K562 (cell line): ENCODE data around the gene LDLRAD3. TPM values are rescaled to one million over a fixed set of nuclear protein-coding genes. Genes with fewer than 3 reads are reported as not detected.

Experiments
- ATAC-seq: fragments of 200-7000 bp; cut with Tn5 transposase; 3 replicates; pipeline ENCODE4 v1.9.1; 2020; ENCODE audit warnings: moderate library complexity
- BruUV-seq: library from RNA; stranded (reverse); fragments of 400-500 nt; replicated peaks from 2 replicates; lab custom pipeline; 2021; lab: Mats Ljungman, UMichigan
- CTCF ChIA-PET: fragments of 300-600 bp; formaldehyde crosslinking; extraction: SDS; loops from one replicate; lab custom pipeline; 2021; ENCODE audit warnings: low intra/inter-chr PET ratio; lab: Yijun Ruan, JAX
- POLR2A ChIA-PET: fragments of 300-600, 350-650 bp; sonication (Branson Sonifier 250); formaldehyde crosslinking; extraction: SDS; loops from one replicate; lab custom pipeline; 2021; ENCODE audit warnings: antibody characterized with exemption, inconsistent platforms; lab: Yijun Ruan, JAX
- DNase-seq, 4 experiments: peaks; one replicate each; pipeline versions ENCODE4 v3.0.0 to v3.0.0-alpha.2; 2011 to 2018; ENCODE audit warnings: low spot score in 3 of 4, mixed read lengths in 3 of 4; ENCODE audit errors: extremely low read depth in 1 of 4
- FAIRE-seq: peaks from 2 replicates; lab custom pipeline; 2011; peaks lifted over from hg19 to GRCh38; lab: Jason Lieb, UNC
- H2AFZ ChIP-seq: 2 replicates; pipeline ENCODE4 v1.6.0; 2011; ENCODE audit warnings: low read depth, low read length, control low read depth, inconsistent platforms
- H3K27ac ChIP-seq: fragments of 200-600 bp; 3 replicates; pipeline ENCODE4 v1.8.0; 2011; ENCODE audit warnings: low read depth, mild to moderate bottlenecking, control low read depth, inconsistent platforms, low read length, moderate library complexity, mixed read lengths; ENCODE audit errors: extremely low read depth
- H3K27me3 ChIP-seq, 2 experiments: fragments of 300-600 bp in 1 of 2; 2 replicates in 1 of 2; 3 replicates in 1 of 2; pipeline versions ENCODE4 v1.6.0 to v1.8.0; 2011; ENCODE audit warnings: inconsistent platforms in 2 of 2, low read length in 2 of 2, mild to moderate bottlenecking in 1 of 2, mixed read lengths in 1 of 2, moderate library complexity in 1 of 2; ENCODE audit not compliant: control insufficient read depth in 2 of 2, insufficient read depth in 2 of 2
- H3K36me3 ChIP-seq: fragments of 300-600 bp; 3 replicates; pipeline ENCODE4 v1.8.0; 2011; ENCODE audit warnings: mild to moderate bottlenecking, low read length, inconsistent platforms; ENCODE audit not compliant: control insufficient read depth, insufficient read depth
- H3K4me1 ChIP-seq, 2 experiments: fragments of 200-600 bp in 1 of 2; replicated peaks in 1 of 2; 2 replicates in 1 of 2; 3 replicates in 1 of 2; pipeline versions ENCODE4 v1.5.1 to v1.8.0; 2011; ENCODE audit warnings: inconsistent platforms in 2 of 2, low read length in 2 of 2, mild to moderate bottlenecking in 1 of 2, mixed read lengths in 1 of 2, moderate library complexity in 1 of 2; ENCODE audit not compliant: control insufficient read depth in 2 of 2, insufficient read depth in 2 of 2
- H3K4me2 ChIP-seq: 2 replicates; pipeline ENCODE4 v1.6.1; 2011; ENCODE audit warnings: low read length, control low read depth, inconsistent platforms, mixed read lengths; ENCODE audit not compliant: insufficient read depth
- H3K4me3 ChIP-seq: fragments of 200-600 bp; sonication (generic), shearing (Covaris generic); 2 replicates; pipeline ENCODE4 v1.5.1; 2016; ENCODE audit warnings: control low read depth, inconsistent platforms
- H3K79me2 ChIP-seq: fragments of 200-600 bp; 3 replicates; pipeline ENCODE4 v1.8.0; 2011; ENCODE audit warnings: low read length, inconsistent platforms; ENCODE audit not compliant: control insufficient read depth, insufficient read depth
- H3K9ac ChIP-seq, 2 experiments: 2 replicates each; pipeline versions ENCODE4 v1.6.0 to v1.6.1; 2011; ENCODE audit warnings: low read depth in 2 of 2, low read length in 2 of 2, control low read depth in 1 of 2, inconsistent platforms in 1 of 2, mild to moderate bottlenecking in 1 of 2, mixed read lengths in 1 of 2; ENCODE audit not compliant: insufficient read depth in 1 of 2
- H3K9me1 ChIP-seq: one replicate; pipeline ENCODE4 v1.6.0; 2011; ENCODE audit warnings: inconsistent platforms, mild to moderate bottlenecking, low read length, moderate library complexity; ENCODE audit not compliant: control insufficient read depth, insufficient read depth
- H3K9me3 ChIP-seq: replicated peaks from 2 replicates; pipeline ENCODE4 v1.5.1; 2011; ENCODE audit warnings: low read depth, low read length, inconsistent platforms; ENCODE audit not compliant: control insufficient read depth, insufficient read depth
- H4K20me1 ChIP-seq: replicated peaks from 2 replicates; pipeline ENCODE4 v1.6.1; 2011; ENCODE audit warnings: low read length, inconsistent platforms, mixed read lengths; ENCODE audit not compliant: control insufficient read depth, insufficient read depth
- ARID1B ChIP-seq: fragments of 450-650 bp; IDR thresholded peaks from 2 replicates; pipeline ENCODE4 v1.6.1; 2016; ENCODE audit warnings: antibody characterized with exemption, mild to moderate bottlenecking, inconsistent platforms
- ARID2 ChIP-seq: fragments of 450-650 bp; IDR thresholded peaks from 2 replicates; pipeline ENCODE4 v1.6.1; 2017; ENCODE audit warnings: antibody characterized with exemption, mild to moderate bottlenecking
- CBX2 ChIP-seq: fragments of 200-600 bp; sonication (generic); IDR thresholded peaks from one replicate; pipeline ENCODE4 v1.6.1; 2012; ENCODE audit warnings: mild to moderate bottlenecking, low read length, inconsistent platforms; ENCODE audit not compliant: insufficient read depth, poor library complexity, severe bottlenecking
- CHD4 ChIP-seq: fragments of 200-600 bp; sonication (generic); IDR thresholded peaks from 3 replicates; pipeline ENCODE4 v1.6.1; 2012; ENCODE audit warnings: low read depth, mild to moderate bottlenecking, mixed read lengths, low read length, inconsistent platforms; ENCODE audit not compliant: insufficient read depth, insufficient replicate concordance, poor library complexity, severe bottlenecking
- CXXC5 ChIP-seq: fragments of 250-450 bp; sonication (Bioruptor Pico); IDR thresholded peaks from 2 replicates; pipeline ENCODE4 v1.8.0; 2022; ENCODE audit warnings: inconsistent platforms, mild to moderate bottlenecking, moderate library complexity
- ELF2 ChIP-seq: fragments of 250-450 bp; sonication (Bioruptor Pico); IDR thresholded peaks from 2 replicates; pipeline ENCODE4 v1.5.0; 2021; ENCODE audit warnings: mild to moderate bottlenecking
- ETS2 ChIP-seq: IDR thresholded peaks from 2 replicates; pipeline ENCODE4 v1.6.1; 2016; ENCODE audit warnings: borderline replicate concordance, missing genetic modification characterization, mild to moderate bottlenecking, moderate library complexity, missing compliant biosample characterization; ENCODE audit not compliant: poor library complexity, severe bottlenecking
- FOXJ2 ChIP-seq: fragments of 200-800 bp; sonication (Bioruptor generic); IDR thresholded peaks from 2 replicates; pipeline ENCODE4 v1.6.1; 2016; ENCODE audit warnings: missing genetic modification characterization, missing compliant biosample characterization
- HNRNPK ChIP-seq: fragments of 200-400 bp; formaldehyde crosslinking; IDR thresholded peaks from one replicate; pipeline ENCODE4 v1.6.1; 2018; ENCODE audit warnings: mild to moderate bottlenecking, low read depth, low read length; ENCODE audit not compliant: poor library complexity, severe bottlenecking
- MIER1 ChIP-seq: fragments of 450-650 bp; IDR thresholded peaks from 2 replicates; pipeline ENCODE4 v1.6.1; 2016; ENCODE audit warnings: antibody characterized with exemption, mild to moderate bottlenecking, low read depth
- PYGO2 ChIP-seq: fragments of 450-650 bp; IDR thresholded peaks from 2 replicates; pipeline ENCODE4 v1.6.1; 2016; ENCODE audit warnings: mild to moderate bottlenecking, missing genetic modification characterization, moderate library complexity, missing compliant biosample characterization
- SRF ChIP-seq, 2 experiments: fragments of 250-450, 450-650 bp in 1 of 2; sonication (Bioruptor Pico) in 1 of 2; sonication (generic) in 1 of 2; formaldehyde crosslinking; IDR thresholded peaks; 2 replicates each; pipeline versions ENCODE4 v1.5.0 to v1.5.1; 2020 to 2022; ENCODE audit warnings: mild to moderate bottlenecking in 1 of 2, missing genetic modification reagents in 1 of 2
- ZC3H8 ChIP-seq: fragments of 450-650 bp; IDR thresholded peaks from 2 replicates; pipeline ENCODE4 v1.6.1; 2017
- ZNF347 ChIP-seq: fragments of 450-650 bp; formaldehyde crosslinking; IDR thresholded peaks from 2 replicates; pipeline ENCODE4 v1.4.0; 2020; ENCODE audit warnings: low read depth, mild to moderate bottlenecking, moderate library complexity
- WGBS: fragments of 100-300 bp; shearing (Covaris generic); methylation state at CpG from one replicate; pipeline ENCODE4 v1.1.6; 2016; ENCODE audit warnings: low coverage, mixed read lengths; ENCODE audit not compliant: insufficient coverage; ENCODE audit errors: missing lambda C conversion rate; 5-methylcytosine and 5-hydroxymethylcytosine counted together
- in situ Hi-C: fragments of 300-500 bp; cut with MboI; formaldehyde crosslinking; loops from 4 replicates; pipeline ENCODE4 v1.15.0; 2018; ENCODE audit warnings: inconsistent platforms, mixed read lengths
- intact Hi-C: fragments of 100-400 bp; cut with micrococcal nuclease; formaldehyde crosslinking; loops from 2 replicates; pipeline ENCODE4 v1.14.2; 2022
- polyA plus RNA-seq, 8 experiments: library from polyadenylated mRNA; depleted of rRNA in 4 of 8; stranded (reverse) in 5 of 8; unstranded in 3 of 8; fragments of >200 nt; fragmentation: Nextera tagmentation in 2 of 8; fragmentation: Illumina TruSeq in 1 of 8; extraction: Ambion mirVana in 2 of 8; extraction: Trizol in 1 of 8; gene quantifications; 2 replicates each; pipeline versions ENCODE4 v1.2.1 to v1.2.3, GENCODE V29; 2011 to 2014; ENCODE audit warnings: inconsistent platforms in 1 of 8, missing spikeins in 1 of 8
- total RNA-seq, 7 experiments: library from RNA; depleted of rRNA in 6 of 7; stranded (reverse); fragments of >200 nt in 6 of 7; fragmentation: Illumina TruSeq in 2 of 7; extraction: Trizol in 2 of 7; gene quantifications; 2 replicates each; pipeline versions ENCODE4 v1.2.1 to v1.2.3, GENCODE V29; 2011 to 2021; ENCODE audit warnings: low replicate concordance in 1 of 7
- TF ChIP-seq, protein P1 (sequence below): fragments of 450-650 bp; IDR thresholded peaks from 2 replicates; pipeline ENCODE4 v1.6.1; 2018; ENCODE audit warnings: mild to moderate bottlenecking, low read depth; ENCODE audit not compliant: partially characterized antibody

Gene LDLRAD3
- total and polyA plus RNA-seq, 9 of the 15 experiments (the other 6 are each of a cell fraction or from before 2014, with no cell fraction given): 0.73 to 7.2 (median 3.5) TPM

- no peak for TF ChIP-seq PYGO2 (tag)
Observed at GRCh38 chr11:36210529-36210928, 266.7 kb downstream of the LDLRAD3 start (continued).

DNA sequence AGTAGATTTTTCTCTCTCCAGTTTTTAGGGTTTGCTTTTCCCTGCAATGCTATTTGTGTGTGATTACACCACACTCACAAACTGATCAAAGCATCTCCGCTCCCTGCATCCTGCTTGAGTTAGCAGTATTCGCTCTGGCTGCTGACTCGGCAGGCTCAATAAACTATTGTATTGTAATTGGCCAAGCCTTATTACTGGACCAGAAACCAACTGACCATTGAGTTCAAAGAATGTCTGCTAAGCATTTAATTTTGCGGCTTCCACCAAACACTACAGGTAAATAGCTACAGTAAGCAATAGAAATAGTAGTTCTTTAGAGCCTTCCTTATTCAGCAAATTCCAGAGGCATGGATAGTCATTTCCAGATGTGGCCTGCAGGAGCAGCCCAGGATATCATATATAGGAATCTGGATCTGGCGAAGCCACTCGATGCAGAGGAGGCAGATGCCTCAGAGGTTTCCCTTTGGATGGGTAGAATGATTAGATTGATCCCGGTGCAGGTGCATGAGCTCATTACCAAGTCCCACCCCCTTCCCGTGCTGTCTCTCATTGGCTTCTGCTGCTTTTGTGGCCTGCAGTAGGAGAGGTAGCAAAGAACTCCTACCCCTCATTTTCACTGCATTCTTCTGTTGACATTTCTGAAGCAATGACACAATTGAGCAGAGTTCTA is 268.0 kb downstream of the LDLRAD3 start:
- TF ChIP-seq CBX2 (no peak), ZNF347 (CRISPR knock-in tag) (no peak), HNRNPK (no peak), CXXC5 (CRISPR knock-in tag) (no peak), ARID1B (no peak), MIER1 (no peak), FOXJ2 (tag) (no peak), SRF (CRISPR knock-in tag; IDR thresholded peaks at IDR 0.05) (no peak), ARID2 (no peak), CHD4 (no peak), ELF2 (no peak), ZC3H8 (no peak), ETS2 (tag) (no peak)
- TF ChIP-seq, protein P1, sequence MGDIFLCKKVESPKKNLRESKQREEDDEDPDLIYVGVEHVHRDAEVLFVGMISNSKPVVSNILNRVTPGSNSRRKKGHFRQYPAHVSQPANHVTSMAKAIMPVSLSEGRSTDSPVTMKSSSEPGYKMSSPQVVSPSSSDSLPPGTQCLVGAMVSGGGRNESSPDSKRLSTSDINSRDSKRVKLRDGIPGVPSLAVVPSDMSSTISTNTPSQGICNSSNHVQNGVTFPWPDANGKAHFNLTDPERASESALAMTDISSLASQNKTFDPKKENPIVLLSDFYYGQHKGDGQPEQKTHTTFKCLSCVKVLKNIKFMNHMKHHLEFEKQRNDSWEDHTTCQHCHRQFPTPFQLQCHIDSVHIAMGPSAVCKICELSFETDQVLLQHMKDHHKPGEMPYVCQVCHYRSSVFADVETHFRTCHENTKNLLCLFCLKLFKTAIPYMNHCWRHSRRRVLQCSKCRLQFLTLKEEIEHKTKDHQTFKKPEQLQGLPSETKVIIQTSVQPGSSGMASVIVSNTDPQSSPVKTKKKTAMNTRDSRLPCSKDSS: no peak
- no peak for ATAC-seq
- 13% methylated on average over 8 of the region's 8 CpGs for WGBS

More for the DNA sequence above, 268.0 kb downstream of the LDLRAD3 start:
- in situ Hi-C loops: no loop called here
- Histone ChIP-seq H3K4me3 (no peak overlapping the region), H3K4me2 (no peak overlapping the region), H3K36me3 (no peaks in the 10 kb centered on the region), H3K9ac (no peak overlapping the region), H3K9me3 (no peaks in the 10 kb centered on the region), H3K9me1 (no peaks in the 10 kb centered on the region), H3K4me1 (no peaks in the 10 kb centered on the region), H3K79me2 (no peaks in the 10 kb centered on the region), H3K27ac (no peak overlapping the region), H3K27me3 (peaks cover 3 to 30% of the 10 kb centered on the region in 2 experiments), H4K20me1 (no peaks in the 10 kb centered on the region), H2AFZ (no peak overlapping the region)
- intact Hi-C loops: no loop called here
- FAIRE-seq (no peak), DNase-seq (no peak)
- ChIA-PET CTCF (no interaction called here), POLR2A (interaction anchor here (1.0 kb wide), 1 partner anchor 48 kb away, joined by 4 read pairs; no protein-coding TSS in a partner anchor)
- BruUV-seq: no TSS peak
